HG03571 (cell line): ENCODE results near the gene PRSS57.

Experiments used
- ATAC-seq: cut with Tn5 transposase; IDR thresholded peaks from one replicate; pipeline ENCODE4 v1.9.1; 2021; ENCODE audit not compliant: unreplicated experiment

Gene PRSS57

GRCh38 chr19:639253-640160, 55.7 kb downstream of the PRSS57 start, which contains the start of gene FGF22:
Gene FGF22 (plus strand): TSS chr19:639879. CDS start chr19:639926, 47 bp downstream.
- ATAC-seq = no peak

- no peak for ATAC-seq
Observed at GRCh38 chr19:638906-639252, 56.4 kb downstream of the PRSS57 start.
